Activated CD8-positive, alpha-beta T cell treated with anti-CD3 and anti-CD28 coated beads for 36 hours (primary cell): Measurements from ENCODE around the gene PTPN21. TPM values are rescaled to one million over a fixed set of nuclear protein-coding genes. Genes with fewer than 3 reads are reported as not detected.

ENCODE experiments used
- ATAC-seq: fragments of 200-7000 bp; cut with Tn5 transposase; one replicate; pipeline ENCODE4 v1.10.0; 2021; ENCODE audit warnings: mild to moderate bottlenecking, moderate library complexity
- CTCF ChIA-PET: fragments of 350-600 bp; sonication (Branson Sonifier 250); formaldehyde crosslinking; loops from one replicate; lab custom pipeline; 2021; ENCODE audit warnings: antibody characterized with exemption; lab: Charles Lee
- POLR2A ChIA-PET: fragments of 350-600 bp; sonication (Branson Sonifier 250); formaldehyde crosslinking; loops from one replicate; lab custom pipeline; 2021; ENCODE audit warnings: antibody characterized with exemption; lab: Charles Lee
- DNase-seq: peaks from one replicate; pipeline ENCODE4 v3.0.0-alpha.2; 2020
- H3K27ac Mint-ChIP-seq: one replicate; pipeline ENCODE4 v1.8.0; 2021; ENCODE audit warnings: mild to moderate bottlenecking, mixed read lengths
- H3K27me3 Mint-ChIP-seq: one replicate; pipeline ENCODE4 v1.8.0; 2021; ENCODE audit warnings: mixed read lengths
- H3K36me3 Mint-ChIP-seq: one replicate; pipeline ENCODE4 v1.8.0; 2021; ENCODE audit warnings: low read depth, mixed read lengths
- H3K4me1 Mint-ChIP-seq: one replicate; pipeline ENCODE4 v1.8.0; 2021; ENCODE audit warnings: low read depth, mixed read lengths
- H3K4me3 Mint-ChIP-seq: one replicate; pipeline ENCODE4 v1.8.0; 2021; ENCODE audit warnings: mild to moderate bottlenecking, moderate library complexity, mixed read lengths
- H3K9me3 Mint-ChIP-seq: one replicate; pipeline ENCODE4 v1.8.0; 2021; ENCODE audit warnings: mixed read lengths
- CTCF ChIP-seq: fragments of 200-600 bp; IDR thresholded peaks from one replicate; pipeline ENCODE4 v1.8.0; 2022; ENCODE audit warnings: antibody characterized with exemption, mild to moderate bottlenecking
- intact Hi-C: fragments of 100-400 bp; cut with micrococcal nuclease; formaldehyde crosslinking; loops from one replicate; pipeline ENCODE4 v1.10.0; 2022
- total RNA-seq, 2 experiments: library from RNA; stranded (reverse); gene quantifications; one replicate each; pipeline ENCODE4 v1.2.3, GENCODE V29; 2021

Gene PTPN21
- total RNA-seq, 2 experiments from 2014 or later = not detected

DNA sequence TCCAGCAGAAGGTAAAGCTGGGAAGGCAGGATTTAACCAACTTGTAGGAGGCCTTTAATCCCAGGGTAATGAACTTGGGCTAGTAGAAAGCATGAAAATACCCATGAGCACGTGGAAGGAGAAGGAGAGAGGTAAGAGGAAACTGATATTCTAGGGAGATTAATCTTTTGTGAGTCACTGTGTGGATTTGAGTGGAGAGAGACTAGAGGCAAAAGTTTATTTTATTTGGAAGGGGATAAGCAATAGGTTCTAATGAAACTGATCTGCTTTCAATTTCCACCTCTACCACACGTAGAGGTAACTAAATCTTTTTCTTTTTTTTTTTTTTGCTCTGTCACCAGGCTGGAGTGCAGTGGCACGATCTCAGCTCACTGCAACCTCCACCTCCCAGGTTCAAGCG lies 52.1 kb downstream of the PTPN21 start:
- peaks cover 18% of the 10 kb centered on the region for H3K27me3 Mint-ChIP-seq
- no peak overlapping the region for H3K4me3 Mint-ChIP-seq
- DNase-seq = no peak
- intact Hi-C loops = no loop called here
- H3K27ac Mint-ChIP-seq = no peak overlapping the region
- POLR2A ChIA-PET = no interaction called here
- TF ChIP-seq CTCF = no peak
- no peak for ATAC-seq
- no peaks in the 10 kb centered on the region for H3K36me3 Mint-ChIP-seq
- H3K4me1 Mint-ChIP-seq = no peaks in the 10 kb centered on the region
- H3K9me3 Mint-ChIP-seq = no peaks in the 10 kb centered on the region
- CTCF ChIA-PET = no interaction called here

GRCh38 chr14:88500611-88501010 lies 54.2 kb downstream of the PTPN21 start:
- TF ChIP-seq CTCF = no peak
- ChIA-PET POLR2A (no interaction called here), CTCF (no interaction called here)
- H3K4me1 Mint-ChIP-seq = no peaks in the 10 kb centered on the region
- H3K27me3 Mint-ChIP-seq = peaks cover 18% of the 10 kb centered on the region
- no peak overlapping the region for H3K27ac Mint-ChIP-seq
- intact Hi-C loops = no loop called here
- DNase-seq = no peak
- H3K9me3 Mint-ChIP-seq = no peaks in the 10 kb centered on the region
- no peak overlapping the region for H3K4me3 Mint-ChIP-seq
- no peaks in the 10 kb centered on the region for H3K36me3 Mint-ChIP-seq
- no peak for ATAC-seq

DNA sequence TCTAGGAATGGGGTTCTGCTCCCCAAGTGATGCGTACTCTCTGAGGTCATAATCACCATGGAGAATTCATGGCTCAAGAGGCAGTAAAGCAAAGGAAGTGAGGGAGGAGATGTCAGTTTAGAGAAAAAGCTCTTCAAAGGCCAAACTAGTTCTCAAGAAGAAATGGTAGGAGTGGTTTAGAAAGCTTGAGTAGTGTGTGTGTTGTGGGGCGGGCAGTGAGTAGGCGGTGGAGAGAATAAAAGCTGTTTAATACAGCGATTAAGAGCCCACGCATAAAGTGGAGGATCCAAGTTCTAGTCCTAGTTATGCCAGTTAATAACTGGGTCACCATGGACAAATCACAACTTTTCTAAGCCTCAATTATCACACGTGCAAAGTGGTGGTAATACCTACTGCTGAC lies 55.6 kb downstream of the PTPN21 start:
- ChIA-PET CTCF (interaction anchor here (1.3 kb wide), 1 partner anchor 10 kb away, joined by 4 read pairs; no protein-coding TSS in a partner anchor), POLR2A (no interaction called here)
- no peaks in the 10 kb centered on the region for H3K9me3 Mint-ChIP-seq
- TF ChIP-seq CTCF = no peak
- intact Hi-C loops = no loop called here
- no peaks in the 10 kb centered on the region for H3K4me1 Mint-ChIP-seq
- H3K27ac Mint-ChIP-seq = no peak overlapping the region
- H3K27me3 Mint-ChIP-seq = peaks cover 13% of the 10 kb centered on the region
- ATAC-seq = no peak
- H3K36me3 Mint-ChIP-seq = no peaks in the 10 kb centered on the region
- no peak overlapping the region for H3K4me3 Mint-ChIP-seq
- no peak for DNase-seq

DNA sequence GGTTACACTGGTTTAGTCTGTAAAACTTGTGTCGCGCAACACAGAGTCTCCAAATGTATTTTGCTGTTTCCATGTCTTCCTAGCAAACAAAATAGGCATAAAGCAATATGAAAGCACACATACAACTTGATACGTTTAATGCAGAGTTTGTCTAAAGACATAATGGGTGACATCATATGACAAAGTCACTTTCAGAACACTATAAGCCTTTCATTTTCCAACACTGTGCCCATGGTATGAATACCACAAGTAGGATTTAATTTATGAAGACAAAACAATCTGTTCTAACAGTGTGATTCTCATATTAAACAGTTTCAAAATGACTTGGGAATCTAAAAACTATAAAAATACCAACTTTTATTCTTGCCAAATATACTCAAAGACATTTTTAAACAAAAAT lies 58.4 kb downstream of the PTPN21 start:
- H3K27me3 Mint-ChIP-seq = peaks cover 6% of the 10 kb centered on the region
- TF ChIP-seq CTCF = no peak
- no peak overlapping the region for H3K27ac Mint-ChIP-seq
- POLR2A ChIA-PET = no interaction called here
- intact Hi-C loops = no loop called here
- CTCF ChIA-PET = interaction anchor here (0.9 kb wide), 1 partner anchor 170 kb away, joined by 3 read pairs; no protein-coding TSS in a partner anchor
- H3K9me3 Mint-ChIP-seq = no peaks in the 10 kb centered on the region
- DNase-seq = no peak
- no peaks in the 10 kb centered on the region for H3K4me1 Mint-ChIP-seq
- no peak overlapping the region for H3K4me3 Mint-ChIP-seq
- ATAC-seq = no peak
- no peaks in the 10 kb centered on the region for H3K36me3 Mint-ChIP-seq

DNA sequence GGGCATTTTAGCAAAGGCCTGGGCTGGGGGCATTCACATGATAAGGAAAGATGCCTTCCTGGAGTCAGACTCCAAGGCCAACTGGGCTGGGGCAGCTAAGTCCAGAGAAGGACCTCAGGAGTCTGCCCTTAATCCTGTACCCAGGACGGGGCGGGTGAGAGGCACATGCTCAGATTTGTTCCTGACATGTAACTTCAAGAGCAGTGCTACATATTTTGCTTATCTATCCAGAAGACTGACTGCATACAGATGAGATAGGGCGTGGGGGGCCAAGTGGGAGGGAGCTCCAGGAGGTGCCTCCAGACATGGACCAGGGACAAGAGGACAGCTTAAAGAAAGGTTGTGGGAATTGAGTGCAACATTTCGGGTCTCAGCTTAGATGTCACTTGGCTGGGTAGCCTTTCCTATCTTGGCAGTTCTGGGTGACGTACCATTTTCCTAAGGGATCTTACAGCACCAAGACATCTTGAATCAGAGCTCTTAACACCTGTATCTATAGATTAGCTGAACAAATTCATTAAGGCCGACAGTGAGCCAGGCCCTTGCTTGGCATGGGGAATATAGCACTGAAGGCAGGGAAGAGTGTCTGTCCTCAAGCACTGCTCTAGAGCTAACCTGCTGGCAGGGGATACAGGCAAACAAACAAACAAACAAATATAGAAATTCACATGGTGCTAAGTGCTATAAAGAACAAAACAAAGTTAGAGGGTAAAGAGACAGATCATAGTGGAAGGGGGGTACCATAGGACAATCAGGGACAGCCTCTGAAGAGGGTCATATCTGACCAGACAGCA lies 61.2 kb downstream of the PTPN21 start:
- intact Hi-C loops = loop anchor here (5.0 kb wide), 1 partner anchor 59 kb away; no protein-coding TSS in a partner anchor
- no peak for TF ChIP-seq CTCF
- H3K27ac Mint-ChIP-seq = no peak overlapping the region
- ChIA-PET CTCF (interaction anchor here (0.9 to 2.2 kb wide), 12 partner anchors 8 to 304 kb away, joined by 3 to 8 read pairs (median 3); no protein-coding TSS in a partner anchor), POLR2A (interaction anchor here (0.9 kb wide), 1 partner anchor 113 kb away, joined by 3 read pairs; no protein-coding TSS in a partner anchor)
- H3K4me3 Mint-ChIP-seq = no peak overlapping the region
- H3K27me3 Mint-ChIP-seq = peaks cover 2% of the 10 kb centered on the region
- no peaks in the 10 kb centered on the region for H3K36me3 Mint-ChIP-seq
- DNase-seq (no peak), ATAC-seq (no peak)
- no peaks in the 10 kb centered on the region for H3K4me1 Mint-ChIP-seq
- H3K9me3 Mint-ChIP-seq = no peaks in the 10 kb centered on the region
